RWPE2 (cell line): ENCODE measurements around the gene RAF1.
A peak's percentile ranks its signal among the peaks of the same experiment; 100 is the strongest.
"Not testable (repeated sequence)": the region's sequence is repeated elsewhere in the genome, so short reads cannot be mapped to it uniquely, and the experiment has no call there.

Experiments
- ATAC-seq: fragments of 200-7000 bp; cut with Tn5 transposase; 3 replicates; pipeline ENCODE4 v1.9.1; 2021; ENCODE audit warnings: low read depth
- DNase-seq: peaks from one replicate; pipeline ENCODE4 v3.0.0-alpha.2; 2020; ENCODE audit warnings: low spot score
- H3K27ac ChIP-seq: fragments of 450-650 bp; 2 replicates; pipeline ENCODE4 v1.5.1; 2017; ENCODE audit warnings: mild to moderate bottlenecking; ENCODE audit not compliant: poor library complexity, severe bottlenecking
- H3K27me3 ChIP-seq: fragments of 250-450 bp; sonication (Bioruptor Pico); 2 replicates; pipeline ENCODE4 v1.5.1; 2021; ENCODE audit warnings: mild to moderate bottlenecking, moderate library complexity; ENCODE audit not compliant: insufficient read depth, poor library complexity, severe bottlenecking
- H3K36me3 ChIP-seq: fragments of 250-450 bp; sonication (Bioruptor Pico); 2 replicates; pipeline ENCODE4 v1.5.1; 2020; ENCODE audit warnings: low read depth, mild to moderate bottlenecking, moderate library complexity
- H3K4me1 ChIP-seq: fragments of 250-450 bp; sonication (Bioruptor Pico); 2 replicates; pipeline ENCODE4 v1.5.1; 2021; ENCODE audit warnings: mild to moderate bottlenecking, moderate library complexity; ENCODE audit not compliant: insufficient read depth, poor library complexity, severe bottlenecking
- H3K4me3 ChIP-seq: fragments of 250-450 bp; sonication (Bioruptor Pico); 2 replicates; pipeline ENCODE4 v1.5.1; 2021; ENCODE audit warnings: mild to moderate bottlenecking, moderate library complexity; ENCODE audit not compliant: severe bottlenecking
- H3K9me3 ChIP-seq: fragments of 250-450 bp; sonication (Bioruptor Pico); 2 replicates; pipeline ENCODE4 v1.5.1; 2021; ENCODE audit warnings: mild to moderate bottlenecking, moderate library complexity; ENCODE audit not compliant: severe bottlenecking
- CTCF ChIP-seq: fragments of 450-650 bp; IDR thresholded peaks from one replicate; pipeline ENCODE4 v1.5.1; 2017; ENCODE audit warnings: mild to moderate bottlenecking, moderate library complexity; ENCODE audit not compliant: poor library complexity, severe bottlenecking

The RAF1 gene

GRCh38 chr3:12670365-12671119 is 6.6 kb upstream of the RAF1 start:
- no peak for ATAC-seq
- TF ChIP-seq CTCF, result no peak

GRCh38 chr3:12663401-12663935 is 449 bp downstream of the RAF1 start:
- no peak for TF ChIP-seq CTCF
- ATAC-seq (peak; percentile 43), DNase-seq (no peak)
- Histone ChIP-seq H3K27me3 (no peaks in the 10 kb centered on the region), H3K4me3 (peak overlapping the region; percentile 95), H3K9me3 (no peaks in the 10 kb centered on the region), H3K4me1 (peaks cover 21% of the 10 kb centered on the region), H3K27ac (peak overlapping the region; percentile 84), H3K36me3 (no peaks in the 10 kb centered on the region)

More at GRCh38 chr3:12670365-12671119, 6.6 kb upstream of the RAF1 start:
- Histone ChIP-seq H3K27ac (no peak overlapping the region), H3K36me3 (no peaks in the 10 kb centered on the region), H3K27me3 (no peaks in the 10 kb centered on the region), H3K9me3 (no peaks in the 10 kb centered on the region), H3K4me3 (no peak overlapping the region), H3K4me1 (no peaks in the 10 kb centered on the region)
- DNase-seq, result no peak

GRCh38 chr3:12662593-12663400 is 1.1 kb downstream of the RAF1 start:
- no peak for TF ChIP-seq CTCF
- no peak for DNase-seq

GRCh38 chr3:12661926-12662592 is 1.9 kb downstream of the RAF1 start:
- no peaks in the 10 kb centered on the region for H3K9me3 ChIP-seq
- peak overlapping the region; percentile 84 for H3K27ac ChIP-seq
- no peak for DNase-seq
- TF ChIP-seq CTCF, result no peak
- no peaks in the 10 kb centered on the region for H3K36me3 ChIP-seq
- no peaks in the 10 kb centered on the region for H3K27me3 ChIP-seq
- peaks cover 24% of the 10 kb centered on the region for H3K4me1 ChIP-seq
- H3K4me3 ChIP-seq, result peak overlapping the region; percentile 95
- no peak for ATAC-seq

More at GRCh38 chr3:12662593-12663400, 1.1 kb downstream of the RAF1 start:
- peak; percentile 42 for ATAC-seq
- no peaks in the 10 kb centered on the region for H3K27me3 ChIP-seq
- H3K36me3 ChIP-seq, result no peaks in the 10 kb centered on the region
- no peaks in the 10 kb centered on the region for H3K9me3 ChIP-seq
- peaks cover 24% of the 10 kb centered on the region for H3K4me1 ChIP-seq
- H3K4me3 ChIP-seq, result peak overlapping the region; percentile 95
- peak overlapping the region; percentile 84 for H3K27ac ChIP-seq

- H3K27ac ChIP-seq, H3K36me3 ChIP-seq, H3K9me3 ChIP-seq, DNase-seq, H3K4me3 ChIP-seq, H3K27me3 ChIP-seq, ATAC-seq: not testable (repeated sequence)
- peaks cover 24% of the 10 kb centered on the region for H3K4me1 ChIP-seq
Observed at GRCh38 chr3:12661375-12661774, 2.5 kb downstream of the RAF1 start.
